ENCODE data around the gene FN3KRP.

The FN3KRP gene

GRCh38 chr17:82716203-82717010 is at the start of gene FN3KRP (continued):
- TF ChIP-seq INSM2 (tag by site-specific recombination; IDR thresholded peaks at IDR 0.05) (no peak), ZNF394 (tag by site-specific recombination; IDR thresholded peaks at IDR 0.05; ENCODE audit: borderline replicate concordance) (peak; percentile 35; the same call in 1 of the 2 replicates), ZNF324 (tag by site-specific recombination; IDR thresholded peaks at IDR 0.05) (0 out of 2 replicates have a peak, but pooled peaks have one; percentile 18), KLF1 (tag by site-specific recombination; IDR thresholded peaks at IDR 0.05) (0 out of 2 replicates have a peak, but pooled peaks have one; percentile 19), ZNF10 (tag by site-specific recombination; IDR thresholded peaks at IDR 0.05) (no peak), ZNF610 (tag by site-specific recombination; IDR thresholded peaks at IDR 0.05; ENCODE audit: borderline replicate concordance) (0 out of 2 replicates have a peak, but pooled peaks have one; percentile 20), BCL11A (tag by site-specific recombination; IDR thresholded peaks at IDR 0.05; ENCODE audit: low read depth) (no peak), ZBTB17 (tag by site-specific recombination; IDR thresholded peaks at IDR 0.05) (no peak), ZNF184 (tag by site-specific recombination; IDR thresholded peaks at IDR 0.05) (no peak), KLF7 (tag by site-specific recombination; IDR thresholded peaks at IDR 0.05; ENCODE audit: borderline replicate concordance) (0 out of 2 replicates have a peak, but pooled peaks have one; percentile 30), ZNF558 (tag by site-specific recombination; IDR thresholded peaks at IDR 0.05) (no peak), ZNF571 (tag by site-specific recombination; IDR thresholded peaks at IDR 0.05) (no peak), ZBTB8A (tag by site-specific recombination; IDR thresholded peaks at IDR 0.05) (0 out of 2 replicates have a peak, but pooled peaks have one; percentile 25), SETDB1 (IDR thresholded peaks at IDR 0.05; ENCODE audit: insufficient read length, low read length) (no peak), YY1 (tag by site-specific recombination; IDR thresholded peaks at IDR 0.05) (peak; percentile 70; the same call in 1 of the 2 replicates), ZNF580 (tag by site-specific recombination; IDR thresholded peaks at IDR 0.05) (no peak), OSR2 (tag by site-specific recombination; IDR thresholded peaks at IDR 0.05) (no peak), ZNF335 (tag by site-specific recombination; conservative IDR thresholded peaks at IDR 0.05) (peak; percentile 90), ZSCAN23 (tag by site-specific recombination; IDR thresholded peaks at IDR 0.05) (no peak), ZNF155 (tag by site-specific recombination; IDR thresholded peaks at IDR 0.05) (no peak), ZNF704 (tag by site-specific recombination; IDR thresholded peaks at IDR 0.05) (no peak), SP3 (tag by site-specific recombination; IDR thresholded peaks at IDR 0.05) (peak; percentile 75), GLIS1 (tag by site-specific recombination; IDR thresholded peaks at IDR 0.05) (peak; percentile 33; the same call in 1 of the 2 replicates), ZNF785 (tag by site-specific recombination; IDR thresholded peaks at IDR 0.05) (no peak), KLF16 (tag by site-specific recombination; IDR thresholded peaks at IDR 0.05) (peak; percentile 73), SP7 (tag by site-specific recombination; IDR thresholded peaks at IDR 0.05) (peak; percentile 19; the same call in 1 of the 2 replicates), ZBTB10 (tag by site-specific recombination; IDR thresholded peaks at IDR 0.05) (peak; percentile 18; the same call in 1 of the 2 replicates), ZSCAN18 (tag by site-specific recombination; IDR thresholded peaks at IDR 0.05) (no peak)
